HepG2 (cell line): Measurements from ENCODE around the gene CMTM4. TPM values are rescaled to one million over a fixed set of nuclear protein-coding genes. Genes with fewer than 3 reads are reported as not detected.

Experiments
- ATAC-seq: fragments of 200-7000 bp; cut with Tn5 transposase; 3 replicates; pipeline ENCODE4 v1.9.1; 2020; ENCODE audit warnings: mild to moderate bottlenecking, moderate library complexity
- BruUV-seq: library from RNA; stranded (reverse); fragments of 400-500 nt; replicated peaks from 2 replicates; lab custom pipeline; 2021; lab: Mats Ljungman, UMichigan
- CTCF ChIA-PET: fragments of 300-600 bp; formaldehyde crosslinking; extraction: SDS; loops from one replicate; lab custom pipeline; 2021; ENCODE audit warnings: low total read pairs, inconsistent platforms, low intra/inter-chr PET ratio; lab: Yijun Ruan, JAX
- POLR2A ChIA-PET: fragments of 350-600 bp; sonication (Branson Sonifier 250); formaldehyde crosslinking; loops from one replicate; lab custom pipeline; 2020; ENCODE audit warnings: antibody characterized with exemption, inconsistent platforms; lab: Yijun Ruan, JAX
- DNase-seq: peaks from one replicate; pipeline ENCODE4 v3.0.0-alpha.2; 2015; ENCODE audit warnings: low spot score
- FAIRE-seq: peaks from 3 replicates; lab custom pipeline; 2011; peaks lifted over from hg19 to GRCh38; lab: Jason Lieb, UNC
- H2AFZ ChIP-seq: one replicate; pipeline ENCODE4 v1.6.1; 2011; ENCODE audit warnings: low read length, inconsistent platforms
- H3K27ac ChIP-seq: fragments of 300-600 bp; 3 replicates; pipeline ENCODE4 v1.8.0; 2011; ENCODE audit warnings: mixed run types, mild to moderate bottlenecking, mixed read lengths, low read length, inconsistent platforms; ENCODE audit not compliant: insufficient read depth; ENCODE audit errors: extremely low read length
- H3K27me3 ChIP-seq, 2 experiments: fragments of 200-600 bp in 1 of 2; 2 replicates in 1 of 2; 3 replicates in 1 of 2; pipeline versions ENCODE4 v1.6.0 to v1.8.0; 2011; ENCODE audit warnings: low read length in 2 of 2, mild to moderate bottlenecking in 2 of 2, moderate library complexity in 2 of 2, inconsistent platforms in 1 of 2; ENCODE audit not compliant: insufficient read depth in 2 of 2, control insufficient read depth in 1 of 2
- H3K36me3 ChIP-seq, 2 experiments: fragments of 200-600 bp in 1 of 2; replicated peaks in 1 of 2; 2 replicates in 1 of 2; 3 replicates in 1 of 2; pipeline versions ENCODE4 v1.5.1 to v1.8.0; 2011; ENCODE audit warnings: low read length in 2 of 2, inconsistent platforms in 1 of 2; ENCODE audit not compliant: insufficient read depth in 2 of 2, control insufficient read depth in 1 of 2
- H3K4me1 ChIP-seq: 2 replicates; pipeline ENCODE4 v1.5.1; 2012; ENCODE audit warnings: low read length, inconsistent platforms; ENCODE audit not compliant: insufficient read depth
- H3K4me2 ChIP-seq: 2 replicates; pipeline ENCODE4 v1.6.0; 2011; ENCODE audit warnings: low read depth, low read length, inconsistent platforms
- H3K4me3 ChIP-seq, 3 experiments: fragments of 200-600 bp in 1 of 3; sonication (generic), shearing (Covaris generic) in 1 of 3; replicated peaks in 1 of 3; 2 replicates each; pipeline ENCODE4 v1.5.1; 2011 to 2016; ENCODE audit warnings: low read length in 3 of 3, inconsistent platforms in 2 of 3, low read depth in 2 of 3, mild to moderate bottlenecking in 2 of 3, control low read depth in 1 of 3, mixed read lengths in 1 of 3; ENCODE audit not compliant: insufficient read depth in 1 of 3
- H3K79me2 ChIP-seq: one replicate; pipeline ENCODE4 v1.6.1; 2011; ENCODE audit warnings: low read length, inconsistent platforms; ENCODE audit not compliant: insufficient read depth
- H3K9ac ChIP-seq: 2 replicates; pipeline ENCODE4 v1.6.0; 2011; ENCODE audit warnings: mild to moderate bottlenecking, low read depth, low read length, inconsistent platforms; ENCODE audit not compliant: insufficient read depth
- H3K9me3 ChIP-seq: 2 replicates; pipeline ENCODE4 v1.5.1; 2012; ENCODE audit warnings: mild to moderate bottlenecking, low read length
- H4K20me1 ChIP-seq: 2 replicates; pipeline ENCODE4 v1.6.0; 2011; ENCODE audit warnings: inconsistent platforms, mild to moderate bottlenecking, low read length, moderate library complexity; ENCODE audit not compliant: insufficient read depth
- AGO1 ChIP-seq: fragments of 200-400 bp; formaldehyde crosslinking; IDR thresholded peaks from 2 replicates; pipeline ENCODE4 v1.6.1; 2017; ENCODE audit warnings: mild to moderate bottlenecking, low read depth, low read length, moderate library complexity; ENCODE audit not compliant: poor library complexity, severe bottlenecking
- DZIP1 ChIP-seq: sonication (generic); formaldehyde crosslinking; IDR thresholded peaks from 2 replicates; pipeline ENCODE4 v1.5.0; 2020; ENCODE audit warnings: mild to moderate bottlenecking, missing genetic modification reagents
- FOXK2 ChIP-seq: fragments of 450-650 bp; IDR thresholded peaks from 2 replicates; pipeline ENCODE4 v1.6.1; 2016
- THAP9 ChIP-seq: sonication (generic); formaldehyde crosslinking; IDR thresholded peaks from 2 replicates; pipeline ENCODE4; 2020; ENCODE audit warnings: missing genetic modification reagents, mild to moderate bottlenecking, borderline replicate concordance
- ZBTB26 ChIP-seq: IDR thresholded peaks from 2 replicates; pipeline ENCODE4 v1.6.1; 2016; ENCODE audit warnings: missing compliant biosample characterization, missing genetic modification reagents, borderline replicate concordance
- ZNF235 ChIP-seq: sonication (generic); formaldehyde crosslinking; IDR thresholded peaks from 2 replicates; pipeline ENCODE4 v1.8.1; 2023; ENCODE audit warnings: mild to moderate bottlenecking, missing genetic modification reagents, borderline replicate concordance
- ZNF407 ChIP-seq: sonication (generic); formaldehyde crosslinking; IDR thresholded peaks from one replicate; pipeline ENCODE4 v1.5.1; 2020; ENCODE audit warnings: mild to moderate bottlenecking, missing genetic modification reagents; ENCODE audit errors: not compliant biosample characterization
- ZNF678 ChIP-seq: sonication (generic); formaldehyde crosslinking; IDR thresholded peaks from 2 replicates; pipeline ENCODE4 v1.4.0; 2020; ENCODE audit warnings: mild to moderate bottlenecking, missing genetic modification reagents
- ZNF878 ChIP-seq: sonication (generic); formaldehyde crosslinking; IDR thresholded peaks from 2 replicates; pipeline ENCODE4 v1.8.1; 2023; ENCODE audit warnings: mild to moderate bottlenecking, missing genetic modification reagents, moderate library complexity
- WGBS: methylation state at CpG from one replicate; pipeline ENCODE4 v1.1.6; 2017; ENCODE audit warnings: low lambda C conversion rate; 5-methylcytosine and 5-hydroxymethylcytosine counted together
- in situ Hi-C: cut with HindIII; loops from 2 replicates; pipeline ENCODE4 v1.10.0; 2017; ENCODE audit warnings: low pct_unique_long_range_greater_than_20kb; ENCODE audit not compliant: extremely low pct_ligation_motif_present
- intact Hi-C: fragments of 100-400 bp; cut with micrococcal nuclease; formaldehyde crosslinking; loops from one replicate; pipeline ENCODE4 v1.10.0; 2022; ENCODE audit not compliant: unreplicated experiment
- polyA plus RNA-seq, 8 experiments: library from polyadenylated mRNA; depleted of rRNA in 3 of 8; stranded (reverse) in 7 of 8; unstranded in 1 of 8; fragments of >200 nt; fragmentation: Illumina TruSeq in 4 of 8; extraction: Trizol in 4 of 8; gene quantifications; 2 replicates each; pipeline versions ENCODE4 v1.2.1 to v1.2.3, GENCODE V29; 2011 to 2016; ENCODE audit warnings: low read depth in 4 of 8, missing spikeins in 1 of 8, mixed read lengths in 1 of 8; ENCODE audit not compliant: insufficient read depth in 1 of 8
- total RNA-seq, 5 experiments: library from RNA; depleted of rRNA; stranded (reverse); fragments of >200 nt; fragmentation: Illumina TruSeq; extraction: Trizol; gene quantifications; 2 replicates each; pipeline ENCODE4 v1.2.3, GENCODE V29; 2016; ENCODE audit warnings: low read depth in 1 of 5

Gene CMTM4
- total and polyA plus RNA-seq, 2 of the 13 experiments (the other 11 are each of a cell fraction or from before 2014, with no cell fraction given): 32.0 to 36.3 TPM

GRCh38 chr16:66701026-66701425, 4.5 kb upstream of the CMTM4 start:
- intact Hi-C loops (no loop called here), in situ Hi-C loops (no loop called here)
- no peaks in the 10 kb centered on the region for H3K9me3 ChIP-seq
- peaks cover 23% of the 10 kb centered on the region for H3K4me1 ChIP-seq
- POLR2A ChIA-PET: no interaction called here
- H3K9ac ChIP-seq: no peak overlapping the region
- peaks cover 0 to 14% of the 10 kb centered on the region in 2 experiments; a peak in 2 of 5 replicates for H3K27me3 ChIP-seq
- H3K36me3 ChIP-seq: no peaks in the 10 kb centered on the region
- H2AFZ ChIP-seq: no peak overlapping the region
- H3K79me2 ChIP-seq: no peaks in the 10 kb centered on the region
- FAIRE-seq (no peak), ATAC-seq (no peak), DNase-seq (no peak)
- no peak overlapping the region for H3K4me3 ChIP-seq
- no peak overlapping the region for H3K27ac ChIP-seq
- no peak overlapping the region for H3K4me2 ChIP-seq
- 63% methylated on average over 2 of the region's 2 CpGs for WGBS
- no peaks in the 10 kb centered on the region for H4K20me1 ChIP-seq
- BruUV-seq: no TSS peak
- CTCF ChIA-PET: no interaction called here
- TF ChIP-seq ZNF678 (no peak), THAP9 (CRISPR knock-in tag) (no peak), ZNF407 (CRISPR knock-in tag) (no peak), FOXK2 (no peak), ZNF878 (CRISPR knock-in tag) (no peak), ZNF235 (CRISPR knock-in tag) (no peak), ZBTB26 (no peak), AGO1 (no peak), DZIP1 (CRISPR knock-in tag) (no peak)
